HT1080 (cell line): Measurements from ENCODE around the gene ARID5B. TPM values are rescaled to one million over a fixed set of nuclear protein-coding genes. Genes with fewer than 3 reads are reported as not detected.

Experiments used
- DNase-seq: peaks from one replicate; pipeline ENCODE4 v3.0.0-alpha.2; 2015; ENCODE audit warnings: low read depth
- total RNA-seq: library from RNA; depleted of rRNA; stranded (reverse); fragments of >200 nt; shearing (Covaris generic); gene quantifications from 2 replicates; pipeline ENCODE4 v1.2.3, GENCODE V29; 2014

ARID5B gene
- total RNA-seq, 1 experiment from 2014 or later = 4.3 TPM

DNA sequence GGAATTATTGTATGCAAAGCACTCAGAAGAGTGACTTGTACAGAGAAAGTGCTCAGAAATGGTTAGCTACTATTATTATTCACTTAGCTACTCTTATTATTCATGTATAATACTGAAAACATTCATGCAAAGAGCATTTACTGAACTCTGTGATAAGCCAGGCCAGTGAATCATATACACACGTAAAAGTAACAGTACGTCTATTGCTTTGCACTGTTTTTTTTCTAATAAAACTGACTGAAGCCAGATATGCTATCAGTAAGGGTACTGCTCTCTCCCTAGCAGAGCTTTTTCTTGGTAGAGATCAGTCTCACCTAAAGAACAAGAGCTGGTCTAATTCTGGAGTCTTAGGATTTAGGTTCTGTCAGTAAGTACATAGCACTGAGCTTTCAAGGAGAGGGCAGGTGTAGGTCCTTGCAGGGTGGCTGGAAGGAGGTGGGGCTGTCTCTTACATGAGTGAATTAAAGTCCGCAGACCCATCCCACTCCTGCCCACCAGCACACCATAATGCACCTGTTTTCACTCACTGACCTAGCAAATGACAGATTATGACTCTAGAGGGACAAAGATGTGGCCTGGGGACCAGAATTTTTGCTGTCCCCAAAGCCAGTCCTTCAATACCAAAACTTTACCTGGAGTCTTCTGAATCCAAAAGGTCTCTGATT is 145.9 kb downstream of the ARID5B start:
- DNase-seq = no peak

DNA sequence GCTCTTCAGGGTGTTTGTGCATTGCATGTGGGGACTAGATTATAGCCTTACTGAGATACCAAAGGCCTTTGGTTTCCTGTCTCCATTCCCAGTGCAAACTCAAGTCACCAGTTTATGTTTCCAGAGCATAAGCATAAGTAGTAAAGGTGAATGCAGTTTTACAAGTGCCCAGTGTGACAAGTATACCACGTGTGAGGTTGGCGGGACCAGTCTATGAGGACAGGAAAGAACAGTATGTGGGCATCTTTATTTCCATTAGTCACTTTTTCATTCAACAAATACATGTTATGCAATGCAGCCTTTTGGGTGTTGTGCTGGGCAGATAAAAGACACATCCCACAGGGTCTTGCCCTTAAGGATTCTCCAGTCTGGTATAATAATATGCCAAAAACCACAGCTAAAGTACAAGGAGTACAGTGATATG is 146.5 kb downstream of the ARID5B start:
- DNase-seq = peak; percentile 26

- DNase-seq = no peak
Measured at GRCh38 chr10:62048470-62048869, 147.0 kb downstream of the ARID5B start.

DNA sequence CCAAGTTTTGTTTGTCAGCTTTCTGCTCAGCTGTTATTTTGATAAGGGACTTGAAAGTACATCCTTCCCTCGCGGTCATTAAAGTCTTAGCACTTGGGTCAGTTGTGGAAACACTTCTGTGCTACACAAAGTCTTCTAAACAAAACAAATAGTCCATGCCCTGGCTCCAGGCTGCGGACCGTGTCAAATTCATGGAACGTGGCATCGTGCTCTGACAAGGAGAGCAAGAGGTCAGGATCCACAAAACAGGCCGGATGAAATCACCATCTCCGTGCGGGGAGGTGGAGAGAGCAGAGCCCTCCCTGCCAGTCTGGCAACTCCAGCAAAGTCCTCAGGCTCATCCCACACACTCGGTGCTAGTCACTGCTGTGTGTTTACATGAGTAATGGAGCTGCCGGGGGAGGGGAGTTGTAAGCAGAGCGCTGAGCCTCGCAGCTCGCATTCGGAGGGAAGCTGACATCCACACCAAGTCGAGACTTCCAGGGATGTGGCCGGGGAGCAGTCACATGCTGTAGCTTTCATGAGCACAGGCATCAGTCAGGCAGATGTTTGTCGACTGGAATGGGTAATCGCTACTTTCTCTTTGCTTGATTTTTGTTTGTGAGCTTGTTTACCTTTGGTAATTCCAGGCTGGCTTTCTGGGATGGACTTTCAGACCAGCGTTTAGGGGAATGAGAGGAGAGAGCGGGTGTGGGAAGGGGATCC is 147.6 kb downstream of the ARID5B start:
- DNase-seq = peak; percentile 95

DNA sequence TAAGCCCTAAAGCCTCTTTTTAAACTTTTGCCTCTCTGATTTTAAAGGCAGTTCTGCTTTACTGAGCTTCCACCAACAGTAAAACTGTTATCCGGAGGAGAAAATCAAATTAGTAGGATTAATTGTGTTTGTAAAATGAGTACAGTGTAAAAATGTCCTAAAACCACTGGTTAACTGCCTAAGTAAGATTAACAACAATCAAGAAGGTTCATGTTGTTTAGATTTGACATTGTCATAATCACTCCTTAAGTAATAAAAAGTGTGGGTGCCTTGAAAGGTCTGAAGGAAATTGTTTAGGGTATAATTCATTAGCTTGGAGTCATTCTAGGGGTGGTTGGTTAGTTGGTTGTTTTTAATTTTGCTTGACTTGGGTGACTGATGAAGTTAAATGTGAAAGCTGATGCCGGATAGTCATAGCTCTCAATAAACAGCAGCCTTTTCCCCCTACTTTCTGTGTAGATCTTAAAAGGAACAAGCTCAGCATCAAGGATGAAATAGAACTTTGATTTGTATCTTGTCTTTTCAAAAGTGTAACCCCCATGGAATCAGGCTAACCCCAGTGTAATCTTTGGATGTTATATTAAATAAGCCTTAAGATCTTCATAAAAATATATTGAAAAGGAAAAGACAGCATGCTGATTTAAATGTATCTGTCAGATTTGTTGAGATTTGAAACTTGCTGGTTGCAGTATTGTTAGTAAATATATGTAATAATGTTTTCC is 148.3 kb downstream of the ARID5B start:
- no peak for DNase-seq

DNA sequence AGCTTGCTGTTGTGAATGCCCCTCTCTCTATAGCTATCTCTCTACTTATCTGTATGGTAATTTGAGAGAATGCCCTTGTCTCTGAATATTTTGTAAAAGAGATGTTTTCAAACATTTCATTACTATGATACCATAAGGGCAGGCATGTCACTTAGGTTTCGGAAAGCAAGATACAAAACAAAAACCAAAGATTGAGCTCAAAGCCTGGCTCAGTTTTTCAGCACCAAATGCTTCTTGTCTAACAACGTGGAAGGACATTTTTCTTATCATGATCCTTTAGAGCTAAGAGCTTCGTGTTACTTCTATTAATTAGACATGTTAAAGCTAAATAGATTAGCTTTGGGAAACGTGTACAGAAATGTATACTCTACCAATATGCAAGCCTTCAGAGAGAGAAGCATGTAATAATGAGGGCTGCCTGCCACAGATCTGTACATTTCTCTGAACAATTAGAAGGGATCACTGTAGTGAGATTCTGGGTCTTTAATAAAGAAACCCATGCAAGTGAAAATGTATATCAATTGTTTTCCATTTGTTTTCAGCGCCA is 148.9 kb downstream of the ARID5B start:
- DNase-seq = no peak

- DNase-seq = peak; percentile 92
Measured at GRCh38 chr10:62050893-62051433, 149.5 kb downstream of the ARID5B start.

- DNase-seq = no peak
Measured at GRCh38 chr10:62052276-62052675, 150.8 kb downstream of the ARID5B start.

DNA sequence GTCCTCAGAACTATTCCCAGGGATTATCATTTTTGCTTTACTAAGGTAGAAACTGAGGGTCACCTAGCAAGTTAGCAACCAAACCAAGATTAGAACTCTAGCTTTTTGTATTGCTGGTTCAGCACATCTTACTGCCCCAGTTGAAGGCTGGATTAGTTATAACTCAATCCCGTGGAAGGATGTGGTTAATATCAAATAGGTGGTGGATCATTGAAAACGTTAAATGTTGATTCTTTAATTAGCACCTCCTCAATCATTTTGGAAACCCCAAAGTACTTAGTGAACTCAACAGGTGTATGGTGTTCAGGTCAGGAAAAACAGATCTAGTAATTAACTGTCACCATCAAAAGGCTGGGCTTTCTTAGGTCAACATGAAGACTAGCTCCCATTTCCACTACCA is 152.4 kb downstream of the ARID5B start:
- DNase-seq = no peak

DNA sequence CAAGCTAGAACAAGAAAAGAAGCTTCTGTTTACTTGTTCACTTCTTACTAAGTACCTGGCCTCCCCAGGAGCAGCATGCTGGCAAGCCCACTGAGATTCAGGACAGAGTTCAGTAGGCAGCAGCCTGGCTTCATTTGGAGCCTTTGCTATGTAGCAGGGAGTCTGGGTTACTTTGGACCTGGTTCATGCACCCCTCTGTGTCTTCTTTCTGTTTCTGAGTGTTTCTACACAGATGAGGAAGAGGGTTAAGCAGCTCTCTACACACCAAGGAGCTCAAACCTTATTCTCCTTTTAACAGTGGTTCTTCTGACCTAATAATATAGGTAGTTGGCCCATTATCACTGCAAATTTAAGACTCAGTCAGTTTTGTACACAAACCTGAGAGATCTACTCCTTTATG is 152.9 kb downstream of the ARID5B start:
- no peak for DNase-seq

DNA sequence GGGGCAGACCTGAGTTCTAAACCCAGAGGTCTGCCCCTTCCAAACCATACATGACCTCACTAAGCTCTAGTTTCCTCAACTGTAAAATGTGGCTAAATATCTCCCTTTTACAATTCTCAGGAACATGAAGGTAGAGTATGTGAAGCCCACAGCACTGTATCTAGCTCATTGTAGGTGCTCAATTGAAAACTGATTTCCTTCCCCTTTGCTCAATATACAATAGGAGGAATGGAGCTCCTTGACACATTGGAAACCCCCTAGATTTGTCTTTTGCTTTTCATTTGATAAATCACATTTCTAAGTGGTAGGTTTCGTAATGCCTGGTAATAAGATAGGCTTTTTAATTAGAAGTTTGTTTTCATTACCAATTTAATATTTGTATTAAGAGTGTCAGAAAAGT is 153.3 kb downstream of the ARID5B start:
- DNase-seq = no peak

DNA sequence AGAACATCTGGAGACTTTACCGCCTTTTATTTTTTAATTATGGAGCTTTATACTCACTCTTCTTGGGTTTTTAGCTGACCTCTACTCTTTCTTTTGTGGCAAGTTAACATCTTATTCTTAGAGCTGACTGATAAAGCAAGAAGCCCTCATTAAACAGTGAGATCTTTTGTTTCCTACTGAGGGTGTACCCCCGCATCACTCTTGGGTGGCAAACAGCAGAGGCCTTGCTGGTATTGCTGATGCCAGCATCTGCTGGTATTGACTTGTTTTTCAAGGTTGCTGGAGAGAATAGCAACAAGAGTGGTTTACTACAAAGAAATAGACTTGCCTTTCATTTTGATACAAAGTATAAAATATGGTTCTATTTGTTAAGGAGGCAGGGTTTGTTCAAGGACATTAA is 154.7 kb downstream of the ARID5B start:
- no peak for DNase-seq

DNA sequence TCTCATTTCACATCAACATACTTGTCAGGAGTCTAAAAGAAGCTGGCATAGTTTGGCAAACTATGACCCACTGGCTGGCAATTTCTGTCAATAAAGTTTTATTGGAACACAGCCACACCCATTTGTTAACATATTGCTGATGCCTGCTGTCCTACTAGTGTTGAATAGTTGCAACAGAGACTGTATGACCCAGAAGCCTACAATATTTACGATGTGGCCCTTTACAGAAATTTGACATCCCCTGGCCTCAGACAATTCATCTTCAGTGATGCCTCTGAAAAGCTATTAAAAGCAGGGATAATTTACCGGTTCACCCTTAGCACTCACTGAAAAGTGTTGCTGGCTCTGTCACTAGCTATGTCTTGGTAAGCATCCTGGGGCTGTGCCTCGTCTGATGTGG is 155.2 kb downstream of the ARID5B start:
- DNase-seq = no peak

GRCh38 chr10:62057359-62057758 is 155.9 kb downstream of the ARID5B start:
- no peak for DNase-seq

DNA sequence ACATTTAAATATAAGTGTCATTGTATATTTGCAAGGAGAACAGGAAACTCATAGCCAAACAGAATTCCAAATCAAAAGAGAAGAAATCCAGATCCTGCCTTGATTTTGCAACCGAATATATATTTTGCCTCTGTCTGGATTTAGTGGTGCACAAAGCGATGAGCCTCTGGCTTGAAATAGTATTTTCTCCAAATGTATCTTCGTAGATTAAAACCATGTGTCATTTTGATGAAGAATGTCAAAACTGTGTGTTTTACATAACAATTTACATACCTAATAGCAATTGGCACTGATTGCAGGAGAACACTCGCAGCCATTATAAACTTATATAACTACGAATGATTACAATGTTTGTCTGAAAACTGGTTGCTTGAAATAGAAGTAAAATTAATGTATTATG is 156.4 kb downstream of the ARID5B start:
- DNase-seq = no peak

DNA sequence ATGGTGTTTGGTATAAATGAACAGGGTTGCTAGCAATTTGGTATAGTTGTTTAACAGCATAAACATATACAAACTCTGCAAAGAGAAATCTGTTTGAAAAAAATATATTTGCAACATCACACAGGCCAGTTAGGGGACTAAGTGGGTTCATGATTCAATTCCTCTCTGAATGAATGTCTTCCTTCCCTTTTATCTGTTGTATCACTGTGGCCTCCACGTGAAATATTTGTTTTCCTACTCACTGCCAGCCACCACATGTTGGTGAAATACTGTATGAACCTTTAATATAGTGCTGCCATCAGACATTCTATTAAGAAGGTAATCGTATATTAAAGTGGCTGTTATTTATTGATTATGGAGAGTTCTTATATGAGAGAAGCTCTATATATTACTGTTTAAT is 157.0 kb downstream of the ARID5B start:
- DNase-seq = no peak

DNA sequence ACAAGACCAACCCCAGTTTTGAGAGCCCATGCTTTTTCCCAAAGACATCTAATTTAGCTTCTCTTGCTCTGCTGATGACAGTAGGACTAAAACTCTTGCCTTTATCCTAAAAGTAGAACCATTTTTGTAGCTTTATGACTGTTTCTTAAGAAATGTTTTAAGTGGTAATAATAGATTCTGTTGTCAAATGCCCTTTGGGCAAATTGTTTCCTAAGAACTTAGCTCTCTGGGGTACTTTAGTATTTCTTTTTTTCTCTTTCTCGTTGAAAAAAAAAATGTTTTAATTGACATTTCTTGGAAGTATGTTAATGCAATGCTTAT is 157.4 kb downstream of the ARID5B start:
- no peak for DNase-seq

DNA sequence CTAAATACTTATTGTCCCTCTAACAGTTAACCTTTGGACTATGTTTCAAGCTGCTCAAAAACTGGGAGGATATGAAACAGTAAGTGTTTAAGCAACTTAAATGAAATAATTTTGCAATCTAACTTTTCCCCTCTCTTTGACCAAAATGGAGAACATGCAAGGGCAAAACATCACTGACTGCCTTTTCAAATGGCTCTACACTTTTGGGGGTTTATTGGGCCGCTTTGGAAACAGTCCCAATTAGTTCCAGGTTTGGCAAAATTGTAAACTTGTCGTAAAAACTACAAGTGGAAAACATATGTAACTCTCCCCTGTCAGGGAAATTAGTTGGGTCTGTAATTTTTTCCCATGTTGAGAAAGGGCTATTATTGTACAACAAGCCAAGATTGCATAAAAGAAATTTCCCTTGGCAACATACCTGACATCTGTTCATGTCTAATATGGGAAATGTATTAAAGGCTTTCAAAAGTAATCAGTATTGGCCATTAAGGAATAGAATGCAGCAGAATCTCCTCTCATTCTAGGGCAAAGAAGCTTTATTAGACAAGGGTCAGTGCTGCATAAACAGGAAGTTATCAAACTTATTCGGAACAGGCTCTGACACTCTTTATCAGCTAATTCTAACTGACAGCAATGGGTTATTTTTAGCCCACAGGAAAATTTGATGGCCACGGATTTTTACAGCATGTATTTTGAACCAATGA is 157.9 kb downstream of the ARID5B start:
- no peak for DNase-seq

GRCh38 chr10:62062028-62062427 is 160.5 kb downstream of the ARID5B start:
- no peak for DNase-seq

GRCh38 chr10:62062752-62063512 is 161.4 kb downstream of the ARID5B start:
- no peak for DNase-seq
